GF-D8 (cell line): ENCODE measurements around the gene APLF.

ENCODE experiments used
- DNase-seq: peaks from one replicate; lab custom pipeline; 2025; lab: John Stamatoyannopoulos, UW

APLF gene

GRCh38 chr2:68467077-68467960, at the start of gene APLF, which contains the start of gene FBXO48:
TSS of gene APLF (plus strand) at chr2:68467585. CDS start at chr2:68467732, 147 bp downstream.
TSS of gene FBXO48 (minus strand) at chr2:68467294. CDS start at chr2:68465145, 2,149 bp downstream.
- DNase-seq, result peak; percentile 99

- DNase-seq, result peak; percentile 20
These were observed 49.5 kb upstream of the APLF start for GRCh38 chr2:68417926-68418325.

GRCh38 chr2:68418419-68418818, 49.0 kb upstream of the APLF start:
- DNase-seq, result no peak

- DNase-seq, result no peak
These were observed 48.5 kb upstream of the APLF start for GRCh38 chr2:68418855-68419254.

- DNase-seq, result peak; percentile 84
These were observed 47.0 kb upstream of the APLF start for GRCh38 chr2:68420254-68420910.

GRCh38 chr2:68423966-68424650, 43.3 kb upstream of the APLF start:
- peak; percentile 94 for DNase-seq

- DNase-seq, result no peak
These were observed 41.9 kb upstream of the APLF start for GRCh38 chr2:68425503-68425902.

GRCh38 chr2:68426446-68426845, 40.9 kb upstream of the APLF start:
- no peak for DNase-seq

- peak; percentile 97 for DNase-seq
These were observed 40.4 kb upstream of the APLF start for GRCh38 chr2:68426848-68427579.

GRCh38 chr2:68428126-68428525, 39.3 kb upstream of the APLF start:
- peak; percentile 36 for DNase-seq

GRCh38 chr2:68428746-68429145, 38.6 kb upstream of the APLF start:
- no peak for DNase-seq

- DNase-seq, result no peak
These were observed 38.0 kb upstream of the APLF start for GRCh38 chr2:68429311-68429826.

- DNase-seq, result no peak
These were observed 35.9 kb upstream of the APLF start for GRCh38 chr2:68431316-68431972.

- no peak for DNase-seq
These were observed 34.4 kb upstream of the APLF start for GRCh38 chr2:68432696-68433658.

- DNase-seq, result peak; percentile 44
These were observed 32.4 kb upstream of the APLF start for GRCh38 chr2:68434981-68435380.

GRCh38 chr2:68435615-68436014, 31.8 kb upstream of the APLF start:
- DNase-seq, result no peak

GRCh38 chr2:68436270-68436669, 31.1 kb upstream of the APLF start:
- DNase-seq, result no peak

GRCh38 chr2:68438455-68439303, 28.7 kb upstream of the APLF start:
- DNase-seq, result no peak
